Neuronal stem cell (in vitro differentiated cells): ENCODE measurements around the gene FHIP2A.
"Not testable (repeated sequence)": the region's sequence is repeated elsewhere in the genome, so short reads cannot be mapped to it uniquely, and the experiment has no call there.

Experiments
- DNase-seq: peaks from one replicate; pipeline ENCODE4 v3.0.0-alpha.2; 2013; ENCODE audit warnings: low spot score
- H2AFZ ChIP-seq: one replicate; pipeline ENCODE4 v1.6.1; 2013; ENCODE audit warnings: mild to moderate bottlenecking, low read length, inconsistent platforms
- H2AK5ac ChIP-seq: 2 replicates; pipeline ENCODE4 v1.6.1; 2013; ENCODE audit warnings: low read depth, mild to moderate bottlenecking, inconsistent platforms, low read length, moderate library complexity, mixed read lengths
- H2BK120ac ChIP-seq: 2 replicates; pipeline ENCODE4 v1.6.1; 2013; ENCODE audit warnings: low read depth, mild to moderate bottlenecking, inconsistent platforms, low read length, moderate library complexity, mixed read lengths
- H2BK12ac ChIP-seq: one replicate; pipeline ENCODE4 v1.6.1; 2013; ENCODE audit warnings: low read length, inconsistent platforms
- H2BK15ac ChIP-seq: 2 replicates; pipeline ENCODE4 v1.6.1; 2013; ENCODE audit warnings: mild to moderate bottlenecking, low read length, inconsistent platforms, mixed read lengths
- H2BK5ac ChIP-seq: one replicate; pipeline ENCODE4 v1.6.1; 2013; ENCODE audit warnings: inconsistent platforms, mild to moderate bottlenecking, low read length, moderate library complexity
- H3K14ac ChIP-seq: one replicate; pipeline ENCODE4 v1.6.1; 2013; ENCODE audit warnings: low read length, inconsistent platforms
- H3K18ac ChIP-seq: 2 replicates; pipeline ENCODE4 v1.6.1; 2013; ENCODE audit warnings: low read length, inconsistent platforms
- H3K23ac ChIP-seq: 2 replicates; pipeline ENCODE4 v1.6.1; 2013; ENCODE audit warnings: low read depth, mild to moderate bottlenecking, mixed read lengths, low read length, inconsistent platforms; ENCODE audit not compliant: poor library complexity
- H3K27ac ChIP-seq: replicated peaks from 3 replicates; pipeline ENCODE4 v1.5.1; 2013; ENCODE audit warnings: low read length, inconsistent platforms
- H3K27me3 ChIP-seq, 3 experiments: 2 replicates each; pipeline ENCODE4 v1.6.1; 2013; ENCODE audit warnings: low read length in 3 of 3, mild to moderate bottlenecking in 2 of 3, inconsistent platforms in 1 of 3, low read depth in 1 of 3, mixed read lengths in 1 of 3, moderate library complexity in 1 of 3; ENCODE audit not compliant: control insufficient read depth in 3 of 3, insufficient read depth in 3 of 3
- H3K36me3 ChIP-seq, 2 donors: replicated peaks in 1 of 2; 2 replicates each; pipeline ENCODE4 v1.6.1; 2013; ENCODE audit warnings: low read length in 2 of 2; ENCODE audit not compliant: control insufficient read depth in 2 of 2, insufficient read depth in 2 of 2
- H3K4ac ChIP-seq: 2 replicates; pipeline ENCODE4 v1.6.1; 2013; ENCODE audit warnings: inconsistent platforms, mild to moderate bottlenecking, low read length, moderate library complexity
- H3K4me1 ChIP-seq, 2 donors: 1 replicate in 1 of 2; 2 replicates in 1 of 2; pipeline ENCODE4 v1.6.1; 2013; ENCODE audit warnings: low read length in 2 of 2, low read depth in 1 of 2; ENCODE audit not compliant: control insufficient read depth in 2 of 2, insufficient read depth in 1 of 2
- H3K4me2 ChIP-seq: one replicate; pipeline ENCODE4 v1.6.1; 2013; ENCODE audit warnings: mild to moderate bottlenecking, low read length, inconsistent platforms; ENCODE audit not compliant: insufficient read depth, poor library complexity, severe bottlenecking
- H3K4me3 ChIP-seq, 2 donors: 2 replicates each; pipeline ENCODE4 v1.5.1; 2013; ENCODE audit warnings: low read length in 2 of 2, mild to moderate bottlenecking in 2 of 2, inconsistent platforms in 1 of 2, moderate library complexity in 1 of 2
- H3K79me1 ChIP-seq: one replicate; pipeline ENCODE4 v1.6.1; 2013; ENCODE audit warnings: low read depth, mild to moderate bottlenecking, inconsistent platforms, low read length, moderate library complexity
- H3K9ac ChIP-seq: one replicate; pipeline ENCODE4 v1.6.1; 2013; ENCODE audit warnings: mild to moderate bottlenecking, low read depth, low read length, inconsistent platforms; ENCODE audit not compliant: poor library complexity
- H3K9me3 ChIP-seq, 2 donors: replicated peaks in 1 of 2; 2 replicates each; pipeline versions ENCODE3 to v1.6.1; 2013; ENCODE audit warnings: low read length in 2 of 2, mild to moderate bottlenecking in 2 of 2, inconsistent platforms in 1 of 2, low read depth in 1 of 2, mixed read lengths in 1 of 2, moderate library complexity in 1 of 2; ENCODE audit not compliant: control insufficient read depth in 2 of 2, insufficient read depth in 1 of 2
- H4K8ac ChIP-seq: one replicate; pipeline ENCODE4 v1.6.1; 2013; ENCODE audit warnings: low read depth, mild to moderate bottlenecking, inconsistent platforms, low read length, moderate library complexity
- H4K91ac ChIP-seq: one replicate; pipeline ENCODE4 v1.6.1; 2013; ENCODE audit warnings: low read length, low read depth, mild to moderate bottlenecking, inconsistent platforms; ENCODE audit not compliant: poor library complexity
- WGBS, 2 donors: extraction: QIAGEN DNeasy Blood & Tissue Kit; methylation state at CpG; one replicate each; pipeline ENCODE4 v1.1.7; 2013; ENCODE audit warnings: missing lambda C conversion rate in 2 of 2, mixed read lengths in 1 of 2; ENCODE audit not compliant: insufficient read length in 2 of 2, insufficient replicate concordance in 1 of 2; ENCODE audit errors: extremely low coverage in 2 of 2; 5-methylcytosine and 5-hydroxymethylcytosine counted together

Gene FHIP2A

GRCh38 chr10:114783686-114784085, 37.9 kb upstream of the FHIP2A start:
- no peak overlapping the region for H2AFZ ChIP-seq
- no peak overlapping the region for H3K14ac ChIP-seq
- H3K4ac ChIP-seq, result no peak overlapping the region
- no peak overlapping the region for H2BK5ac ChIP-seq
- H4K91ac ChIP-seq, result no peak overlapping the region
- no peaks in the 10 kb centered on the region for H3K36me3 ChIP-seq
- no peak overlapping the region for H3K9ac ChIP-seq
- no peak overlapping the region for H3K18ac ChIP-seq
- no peak overlapping the region for H2BK120ac ChIP-seq
- no peaks in the 10 kb centered on the region for H3K9me3 ChIP-seq
- no peak overlapping the region for H3K27ac ChIP-seq
- DNase-seq, result no peak
- no peak overlapping the region for H3K23ac ChIP-seq
- no peak overlapping the region for H3K4me3 ChIP-seq
- H3K4me1 ChIP-seq, result peaks cover 0 to 4% of the 10 kb centered on the region in 2 donors
- H3K4me2 ChIP-seq, result no peak overlapping the region
- H2AK5ac ChIP-seq, result no peak overlapping the region
- H2BK15ac ChIP-seq, result no peak overlapping the region
- H3K27me3 ChIP-seq, result no peaks in the 10 kb centered on the region
- H2BK12ac ChIP-seq, result no peak overlapping the region
- no peaks in the 10 kb centered on the region for H3K79me1 ChIP-seq
- no peak overlapping the region for H4K8ac ChIP-seq
- no CpG with 5 or more reads among the region's 7 CpGs for WGBS, 2 donors

GRCh38 chr10:114786492-114786891, 35.1 kb upstream of the FHIP2A start:
- H3K4me1 ChIP-seq, H3K4ac ChIP-seq, H4K91ac ChIP-seq, H3K9me3 ChIP-seq, H2BK15ac ChIP-seq, DNase-seq, H3K9ac ChIP-seq, H2BK12ac ChIP-seq, H3K79me1 ChIP-seq, H2AK5ac ChIP-seq, H2BK5ac ChIP-seq, H2BK120ac ChIP-seq, H3K23ac ChIP-seq, H2AFZ ChIP-seq, H3K14ac ChIP-seq, H3K36me3 ChIP-seq, H3K18ac ChIP-seq, H3K27me3 ChIP-seq, H3K4me2 ChIP-seq, H3K27ac ChIP-seq, H4K8ac ChIP-seq, H3K4me3 ChIP-seq: not testable (repeated sequence)
- WGBS, 2 donors, result no CpG with 5 or more reads among the region's 9 CpGs

- H3K18ac ChIP-seq, H2BK120ac ChIP-seq, H3K27ac ChIP-seq, H2BK5ac ChIP-seq, H3K9ac ChIP-seq, H3K4me3 ChIP-seq, H3K4me2 ChIP-seq, H2BK12ac ChIP-seq, DNase-seq, H3K4ac ChIP-seq, H4K8ac ChIP-seq, H3K14ac ChIP-seq, H3K4me1 ChIP-seq, H3K9me3 ChIP-seq, H3K79me1 ChIP-seq, H3K23ac ChIP-seq, H2AFZ ChIP-seq, H3K27me3 ChIP-seq, H2AK5ac ChIP-seq, H4K91ac ChIP-seq, H2BK15ac ChIP-seq, H3K36me3 ChIP-seq: not testable (repeated sequence)
- no CpG with 5 or more reads among the region's 30 CpGs for WGBS, 2 donors
Measured at GRCh38 chr10:114787131-114787530, 34.4 kb upstream of the FHIP2A start.

- Histone ChIP-seq H2BK15ac (no peak overlapping the region), H3K9me3 (no peaks in the 10 kb centered on the region), H3K14ac (no peak overlapping the region), H2AK5ac (no peak overlapping the region), H4K8ac (no peak overlapping the region), H3K23ac (no peak overlapping the region), H3K4me2 (no peak overlapping the region), H3K9ac (no peak overlapping the region), H3K18ac (no peak overlapping the region), H3K4ac (no peak overlapping the region), H3K27ac (no peak overlapping the region), H3K4me1 (no peaks in the 10 kb centered on the region), H3K36me3 (no peaks in the 10 kb centered on the region), H2BK120ac (no peak overlapping the region), H2AFZ (no peak overlapping the region), H4K91ac (no peak overlapping the region), H3K4me3 (no peak overlapping the region), H3K27me3 (no peaks in the 10 kb centered on the region), H2BK5ac (no peak overlapping the region), H2BK12ac (no peak overlapping the region), H3K79me1 (no peaks in the 10 kb centered on the region)
- no peak for DNase-seq
- WGBS, 2 donors, result no CpG with 5 or more reads among the region's 3 CpGs
Measured at GRCh38 chr10:114791768-114792167, 29.8 kb upstream of the FHIP2A start.
